ENCODE data around the gene INVS.

- TF ChIP-seq POLR2A (IDR thresholded peaks at IDR 0.05) (no peak), CTCF (IDR thresholded peaks at IDR 0.05) (no peak)
Observed at GRCh38 chr9:100282388-100282719, 183.3 kb downstream of the INVS start.

Data from testis (tissue), 2 donors.